ENCODE results near the gene TERB1. TPM values are rescaled to one million over a fixed set of nuclear protein-coding genes. Genes with fewer than 3 reads are reported as not detected.

TERB1 gene
- total and polyA plus RNA-seq, 9 donors: 0.10 to 0.21 (median 0.11) TPM; not detected in 6

- peaks cover 11% of the 10 kb centered on the region for H3K4me1 ChIP-seq (ENCODE audit: control insufficient read depth, insufficient read depth, low read length)
- WGBS (ENCODE audit: insufficient coverage): under 1% methylated on average over 87 of the region's 90 CpGs
- H3K27ac ChIP-seq (ENCODE audit: low read length): peak within 1 kb of the TSS; percentile 62
Observed at GRCh38 chr16:66751303-66751991, 49.9 kb downstream of the TERB1 start, which contains the start of gene DYNC1LI2. Gene DYNC1LI2, minus strand, starts transcription at chr16:66751609. Its CDS starts 18 bp downstream, at chr16:66751591.

GRCh38 chr16:66751053-66751302 is 50.4 kb downstream of the TERB1 start:
- Histone ChIP-seq H3K36me3 (ENCODE audit: control insufficient read depth, insufficient read depth, low read length) (peaks cover 37% of the 10 kb centered on the region), H3K27me3 (ENCODE audit: control insufficient read depth, insufficient read depth, low read length) (peaks cover 3% of the 10 kb centered on the region), H3K9me3 (replicated peaks; ENCODE audit: control insufficient read depth, low read depth, low read length) (no peaks in the 10 kb centered on the region), H3K4me1 (ENCODE audit: control insufficient read depth, insufficient read depth, low read length) (peaks cover 11% of the 10 kb centered on the region), H3K27ac (ENCODE audit: low read length) (peak overlapping the region; percentile 62), H3K4me3 (ENCODE audit: low read length) (peak overlapping the region; percentile 89)
- DNase-seq: no peak
- WGBS (ENCODE audit: insufficient coverage): 0% methylated on average over 22 of the region's 22 CpGs

More at GRCh38 chr16:66751303-66751991, 49.9 kb downstream of the TERB1 start, which contains the start of gene DYNC1LI2:
- Histone ChIP-seq H3K36me3 (ENCODE audit: control insufficient read depth, insufficient read depth, low read length) (peaks cover 33% of the 10 kb centered on the region), H3K4me3 (ENCODE audit: low read length) (peak within 1 kb of the TSS; percentile 89), H3K27me3 (ENCODE audit: control insufficient read depth, insufficient read depth, low read length) (peaks cover 3% of the 10 kb centered on the region), H3K9me3 (replicated peaks; ENCODE audit: control insufficient read depth, low read depth, low read length) (no peaks in the 10 kb centered on the region)
- peak; percentile 92 for DNase-seq

GRCh38 chr16:66750279-66751052 is 50.9 kb downstream of the TERB1 start:
- H3K36me3 ChIP-seq (ENCODE audit: control insufficient read depth, insufficient read depth, low read length): peaks cover 41% of the 10 kb centered on the region
- WGBS (ENCODE audit: insufficient coverage): 17% methylated on average over 9 of the region's 12 CpGs
- no peak for DNase-seq
- peaks cover 11% of the 10 kb centered on the region for H3K4me1 ChIP-seq (ENCODE audit: control insufficient read depth, insufficient read depth, low read length)
- H3K27me3 ChIP-seq (ENCODE audit: control insufficient read depth, insufficient read depth, low read length): peaks cover 2% of the 10 kb centered on the region
- H3K27ac ChIP-seq (ENCODE audit: low read length): peak overlapping the region; percentile 62
- H3K9me3 ChIP-seq (replicated peaks; ENCODE audit: control insufficient read depth, low read depth, low read length): no peaks in the 10 kb centered on the region
- H3K4me3 ChIP-seq (ENCODE audit: low read length): peak overlapping the region; percentile 89

GRCh38 chr16:66746682-66747081 is 54.7 kb downstream of the TERB1 start:
- Histone ChIP-seq H3K4me3 (ENCODE audit: low read length) (no peak overlapping the region), H3K36me3 (ENCODE audit: control insufficient read depth, insufficient read depth, low read length) (peaks cover 65% of the 10 kb centered on the region), H3K9me3 (replicated peaks; ENCODE audit: control insufficient read depth, low read depth, low read length) (no peaks in the 10 kb centered on the region), H3K27me3 (ENCODE audit: control insufficient read depth, insufficient read depth, low read length) (no peaks in the 10 kb centered on the region), H3K27ac (ENCODE audit: low read length) (no peak overlapping the region), H3K4me1 (ENCODE audit: control insufficient read depth, insufficient read depth, low read length) (peaks cover 21% of the 10 kb centered on the region)
- 67% methylated on average over 1 of the region's 1 CpG for WGBS (ENCODE audit: insufficient coverage)
- peak; percentile 15 for DNase-seq

GRCh38 chr16:66746048-66746447 is 55.3 kb downstream of the TERB1 start:
- DNase-seq: no peak
- Histone ChIP-seq H3K4me1 (ENCODE audit: control insufficient read depth, insufficient read depth, low read length) (peaks cover 26% of the 10 kb centered on the region), H3K36me3 (ENCODE audit: control insufficient read depth, insufficient read depth, low read length) (peaks cover 66% of the 10 kb centered on the region), H3K9me3 (replicated peaks; ENCODE audit: control insufficient read depth, low read depth, low read length) (no peaks in the 10 kb centered on the region), H3K27me3 (ENCODE audit: control insufficient read depth, insufficient read depth, low read length) (no peaks in the 10 kb centered on the region), H3K4me3 (ENCODE audit: low read length) (no peak overlapping the region), H3K27ac (ENCODE audit: low read length) (no peak overlapping the region)
- 57% methylated on average over 1 of the region's 3 CpGs for WGBS (ENCODE audit: insufficient coverage)

GRCh38 chr16:66741950-66742808 is 59.2 kb downstream of the TERB1 start:
- H3K27me3 ChIP-seq (ENCODE audit: control insufficient read depth, insufficient read depth, low read length): no peaks in the 10 kb centered on the region
- H3K36me3 ChIP-seq (ENCODE audit: control insufficient read depth, insufficient read depth, low read length): peaks cover 70% of the 10 kb centered on the region
- WGBS (ENCODE audit: insufficient coverage): 48% methylated on average over 4 of the region's 10 CpGs
- peak; percentile 94 for DNase-seq
- no peak overlapping the region for H3K4me3 ChIP-seq (ENCODE audit: low read length)
- no peaks in the 10 kb centered on the region for H3K9me3 ChIP-seq (replicated peaks; ENCODE audit: control insufficient read depth, low read depth, low read length)
- H3K4me1 ChIP-seq (ENCODE audit: control insufficient read depth, insufficient read depth, low read length): peaks cover 31% of the 10 kb centered on the region
- peak overlapping the region; percentile 92 for H3K27ac ChIP-seq (ENCODE audit: low read length)

GRCh38 chr16:66741169-66741900 is 60.0 kb downstream of the TERB1 start:
- Histone ChIP-seq H3K27me3 (ENCODE audit: control insufficient read depth, insufficient read depth, low read length) (no peaks in the 10 kb centered on the region), H3K4me3 (ENCODE audit: low read length) (no peak overlapping the region), H3K4me1 (ENCODE audit: control insufficient read depth, insufficient read depth, low read length) (peaks cover 31% of the 10 kb centered on the region), H3K9me3 (replicated peaks; ENCODE audit: control insufficient read depth, low read depth, low read length) (no peaks in the 10 kb centered on the region), H3K27ac (ENCODE audit: low read length) (peak overlapping the region; percentile 92), H3K36me3 (ENCODE audit: control insufficient read depth, insufficient read depth, low read length) (peaks cover 69% of the 10 kb centered on the region)
- no CpG with 5 or more reads among the region's 10 CpGs for WGBS (ENCODE audit: insufficient coverage)
- DNase-seq: peak; percentile 97

- H3K27ac ChIP-seq (ENCODE audit: low read length): peak overlapping the region; percentile 92
- H3K9me3 ChIP-seq (replicated peaks; ENCODE audit: control insufficient read depth, low read depth, low read length): no peaks in the 10 kb centered on the region
- H3K36me3 ChIP-seq (ENCODE audit: control insufficient read depth, insufficient read depth, low read length): peaks cover 70% of the 10 kb centered on the region
- H3K27me3 ChIP-seq (ENCODE audit: control insufficient read depth, insufficient read depth, low read length): no peaks in the 10 kb centered on the region
- peaks cover 31% of the 10 kb centered on the region for H3K4me1 ChIP-seq (ENCODE audit: control insufficient read depth, insufficient read depth, low read length)
- 31% methylated on average over 2 of the region's 2 CpGs for WGBS (ENCODE audit: insufficient coverage)
- no peak for DNase-seq
- no peak overlapping the region for H3K4me3 ChIP-seq (ENCODE audit: low read length)
Observed at GRCh38 chr16:66740533-66740932, 60.9 kb downstream of the TERB1 start.

GRCh38 chr16:66740010-66740409 is 61.4 kb downstream of the TERB1 start:
- H3K27ac ChIP-seq (ENCODE audit: low read length): peak overlapping the region; percentile 92
- no peaks in the 10 kb centered on the region for H3K27me3 ChIP-seq (ENCODE audit: control insufficient read depth, insufficient read depth, low read length)
- no CpG with 5 or more reads among the region's 2 CpGs for WGBS (ENCODE audit: insufficient coverage)
- no peak overlapping the region for H3K4me3 ChIP-seq (ENCODE audit: low read length)
- H3K9me3 ChIP-seq (replicated peaks; ENCODE audit: control insufficient read depth, low read depth, low read length): no peaks in the 10 kb centered on the region
- no peak for DNase-seq
- H3K4me1 ChIP-seq (ENCODE audit: control insufficient read depth, insufficient read depth, low read length): peaks cover 31% of the 10 kb centered on the region
- peaks cover 70% of the 10 kb centered on the region for H3K36me3 ChIP-seq (ENCODE audit: control insufficient read depth, insufficient read depth, low read length)

All from muscle of leg (tissue), 11 donors.